GM23338 (cell line): ENCODE results near the gene SNX8. TPM values are rescaled to one million over a fixed set of nuclear protein-coding genes. Genes with fewer than 3 reads are reported as not detected.

Source experiments
- ATAC-seq: fragments of 200-7000 bp; cut with Tn5 transposase; 3 replicates; pipeline ENCODE4 v1.9.1; 2020
- DNase-seq: peaks from one replicate; pipeline ENCODE4 v3.0.0-alpha.2; 2015; ENCODE audit warnings: low spot score
- H2AFZ ChIP-seq: fragments of 200-600 bp; sonication (generic); 2 replicates; pipeline ENCODE4 v1.8.0; 2016; ENCODE audit warnings: antibody characterized with exemption, mild to moderate bottlenecking, moderate library complexity
- H3F3A ChIP-seq: fragments of 200-600 bp; sonication (generic); replicated peaks from 2 replicates; pipeline ENCODE4 v1.8.0; 2017; ENCODE audit warnings: antibody characterized with exemption, mixed run types, low read depth
- H3K27ac ChIP-seq: fragments of 200-600 bp; sonication (generic); 2 replicates; pipeline ENCODE4 v1.6.1; 2016; ENCODE audit warnings: low read depth
- H3K27me3 ChIP-seq: fragments of 200-600 bp; sonication (generic); 2 replicates; pipeline ENCODE4 v1.8.0; 2016; ENCODE audit warnings: mild to moderate bottlenecking, mixed run types, moderate library complexity; ENCODE audit not compliant: insufficient read depth
- H3K36me3 ChIP-seq: fragments of 200-600 bp; sonication (generic); 2 replicates; pipeline ENCODE4 v1.8.0; 2016; ENCODE audit warnings: mild to moderate bottlenecking; ENCODE audit not compliant: insufficient read depth
- H3K4me1 ChIP-seq: fragments of 200-600 bp; sonication (generic); 2 replicates; pipeline ENCODE4 v1.8.0; 2016; ENCODE audit warnings: mild to moderate bottlenecking, moderate library complexity; ENCODE audit not compliant: insufficient read depth
- H3K4me2 ChIP-seq: fragments of 200-600 bp; sonication (generic); 2 replicates; pipeline ENCODE4 v1.7.1; 2017; ENCODE audit warnings: mixed run types
- H3K4me3 ChIP-seq: fragments of 200-600 bp; sonication (generic); 2 replicates; pipeline ENCODE4 v1.6.1; 2016; ENCODE audit warnings: mixed run types
- H3K79me2 ChIP-seq: fragments of 200-600 bp; sonication (generic); replicated peaks from 2 replicates; pipeline ENCODE4 v1.8.0; 2017; ENCODE audit warnings: mild to moderate bottlenecking; ENCODE audit not compliant: insufficient read depth
- H3K9me2 ChIP-seq: fragments of 200-600 bp; sonication (generic); 2 replicates; pipeline ENCODE4 v1.8.0; 2017; ENCODE audit not compliant: insufficient read depth
- H4K20me1 ChIP-seq: fragments of 200-600 bp; sonication (generic); replicated peaks from 2 replicates; pipeline ENCODE4 v1.8.0; 2017; ENCODE audit warnings: mild to moderate bottlenecking; ENCODE audit not compliant: insufficient read depth
- H3K27ac Mint-ChIP-seq: 2 replicates; pipeline ENCODE4 v1.8.0; 2020; ENCODE audit warnings: inconsistent platforms, mild to moderate bottlenecking, moderate library complexity, mixed read lengths
- H3K27me3 Mint-ChIP-seq: 3 replicates; pipeline ENCODE4 v1.8.0; 2022; ENCODE audit warnings: low read depth, mild to moderate bottlenecking, moderate library complexity, mixed read lengths, inconsistent platforms; ENCODE audit not compliant: insufficient read depth, poor library complexity
- H3K36me3 Mint-ChIP-seq: 3 replicates; pipeline ENCODE4 v1.8.0; 2021; ENCODE audit warnings: low read depth, mild to moderate bottlenecking, inconsistent platforms, moderate library complexity, mixed read lengths
- H3K4me1 Mint-ChIP-seq: 3 replicates; pipeline ENCODE4 v1.8.0; 2020; ENCODE audit warnings: mild to moderate bottlenecking, inconsistent platforms, mixed read lengths
- H3K4me3 Mint-ChIP-seq: 3 replicates; pipeline ENCODE4 v1.8.0; 2021; ENCODE audit warnings: moderate library complexity, mild to moderate bottlenecking, inconsistent platforms, mixed read lengths
- H3K9me3 Mint-ChIP-seq: 3 replicates; pipeline ENCODE4 v1.8.0; 2020; ENCODE audit warnings: moderate library complexity, mild to moderate bottlenecking, inconsistent platforms, mixed read lengths
- CTCF ChIP-seq, 2 experiments: fragments of 200-600 bp in 1 of 2; sonication (generic) in 1 of 2; conservative IDR thresholded peaks; 2 replicates each; pipeline versions ENCODE4 v1.5.1 to v1.6.1; 2016 to 2017; ENCODE audit warnings: antibody characterized with exemption in 2 of 2, low read depth in 2 of 2, mild to moderate bottlenecking in 2 of 2, moderate library complexity in 1 of 2
- JUNB ChIP-seq: IDR thresholded peaks from one replicate; pipeline ENCODE4 v1.6.1; 2016; ENCODE audit warnings: antibody characterized with exemption; ENCODE audit not compliant: unreplicated experiment
- NANOG ChIP-seq: IDR thresholded peaks from 2 replicates; pipeline ENCODE4 v1.6.1; 2016; ENCODE audit warnings: antibody characterized with exemption, borderline replicate concordance
- POLR2AphosphoS5 ChIP-seq: IDR thresholded peaks from 2 replicates; pipeline ENCODE4 v1.6.1; 2016; ENCODE audit warnings: antibody characterized with exemption, low read depth
- STAT1 ChIP-seq: IDR thresholded peaks from one replicate; pipeline ENCODE4 v1.6.1; 2016; ENCODE audit warnings: antibody characterized with exemption; ENCODE audit not compliant: unreplicated experiment
- ZNF114 ChIP-seq: fragments of 250-450 bp; sonication (Bioruptor Pico); IDR thresholded peaks from 2 replicates; pipeline ENCODE4 v1.5.0; 2020; ENCODE audit warnings: mild to moderate bottlenecking, moderate library complexity
- polyA plus RNA-seq: library from polyadenylated mRNA; unstranded; fragments of >200 nt; fragmentation: Nextera tagmentation; extraction: Ambion mirVana; gene quantifications from 2 replicates; pipeline ENCODE4 v1.2.1, GENCODE V29; 2016
- total RNA-seq: library from RNA; depleted of rRNA; stranded (reverse); fragments of >200 nt; shearing (Covaris generic); gene quantifications from 2 replicates; pipeline ENCODE4 v1.2.3, GENCODE V29; 2014
- TF ChIP-seq, protein P1 (sequence below): IDR thresholded peaks from 2 replicates; pipeline ENCODE4 v1.6.1; 2016; ENCODE audit warnings: antibody characterized with exemption

The SNX8 gene
- total and polyA plus RNA-seq, 2 experiments from 2014 or later = 44.3 to 50.9 TPM

GRCh38 chr7:2247141-2247995 is 66.9 kb downstream of the SNX8 start:
- DNase-seq = peak; percentile 83
- no peaks in the 10 kb centered on the region for H3K9me3 Mint-ChIP-seq

DNA sequence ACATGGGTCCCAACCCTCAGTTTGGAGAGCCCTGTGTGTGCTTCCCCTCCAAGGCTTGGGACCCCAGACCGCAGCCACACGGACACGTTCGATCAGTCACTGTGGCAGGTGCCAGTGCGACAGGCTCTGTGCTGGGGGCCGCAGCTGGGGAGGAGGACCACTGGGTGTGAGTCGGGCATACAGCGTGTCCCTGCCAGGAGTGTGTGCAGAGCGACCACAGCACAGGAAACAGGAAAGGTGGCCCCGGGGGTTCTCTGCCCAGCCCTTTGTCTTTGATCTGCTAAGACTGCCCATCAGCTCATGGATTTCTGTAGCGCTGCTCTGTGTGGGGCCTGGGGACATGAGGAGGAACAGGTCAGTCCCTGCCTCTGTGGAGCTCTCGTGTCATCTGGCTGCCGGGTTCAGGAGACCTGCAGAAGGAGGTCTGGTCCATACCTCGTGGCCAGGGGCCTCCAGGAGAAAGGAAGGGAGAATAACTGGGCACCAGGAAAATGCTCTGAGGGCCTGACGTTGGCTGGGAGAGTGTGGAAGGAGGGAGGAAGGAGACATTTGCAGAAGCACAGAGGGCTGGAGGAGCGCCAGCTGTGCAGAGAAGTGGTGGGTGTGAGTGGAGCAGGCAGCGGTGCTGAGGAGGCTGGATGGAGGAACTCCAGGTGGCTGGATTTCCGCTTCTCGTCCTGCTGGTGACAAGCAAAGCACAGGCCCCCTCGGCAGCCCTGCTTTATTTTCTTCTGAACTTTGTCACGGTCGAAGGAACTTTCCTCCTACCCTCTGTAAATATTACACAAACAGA is 68.2 kb downstream of the SNX8 start:
- Histone ChIP-seq H3K27me3 (no peaks in the 10 kb centered on the region), H3F3A (no peaks in the 10 kb centered on the region), H3K27ac (no peak overlapping the region), H3K79me2 (peaks cover 16% of the 10 kb centered on the region), H3K9me2 (no peaks in the 10 kb centered on the region), H2AFZ (no peak overlapping the region), H4K20me1 (no peaks in the 10 kb centered on the region; the same call in 1 of the 2 replicates), H3K4me3 (no peak overlapping the region), H3K4me2 (no peak overlapping the region), H3K4me1 (peaks cover 15% of the 10 kb centered on the region), H3K36me3 (no peaks in the 10 kb centered on the region)
- H3K36me3 Mint-ChIP-seq = peaks cover 17% of the 10 kb centered on the region
- H3K27ac Mint-ChIP-seq = peak overlapping the region; percentile 66; the same call in 1 of the 2 replicates
- ATAC-seq (no peak), DNase-seq (no peak)
- H3K4me3 Mint-ChIP-seq = no peak overlapping the region
- H3K9me3 Mint-ChIP-seq = no peaks in the 10 kb centered on the region
- TF ChIP-seq, protein P1, sequence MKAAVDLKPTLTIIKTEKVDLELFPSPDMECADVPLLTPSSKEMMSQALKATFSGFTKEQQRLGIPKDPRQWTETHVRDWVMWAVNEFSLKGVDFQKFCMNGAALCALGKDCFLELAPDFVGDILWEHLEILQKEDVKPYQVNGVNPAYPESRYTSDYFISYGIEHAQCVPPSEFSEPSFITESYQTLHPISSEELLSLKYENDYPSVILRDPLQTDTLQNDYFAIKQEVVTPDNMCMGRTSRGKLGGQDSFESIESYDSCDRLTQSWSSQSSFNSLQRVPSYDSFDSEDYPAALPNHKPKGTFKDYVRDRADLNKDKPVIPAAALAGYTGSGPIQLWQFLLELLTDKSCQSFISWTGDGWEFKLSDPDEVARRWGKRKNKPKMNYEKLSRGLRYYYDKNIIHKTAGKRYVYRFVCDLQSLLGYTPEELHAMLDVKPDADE = no peak
- TF ChIP-seq JUNB = no peak
- no peak for TF ChIP-seq ZNF114
- TF ChIP-seq NANOG = no peak
- no peak for TF ChIP-seq POLR2AphosphoS5
- TF ChIP-seq STAT1 = no peak
- peaks cover 16% of the 10 kb centered on the region for H3K27me3 Mint-ChIP-seq
- peaks cover 9% of the 10 kb centered on the region for H3K4me1 Mint-ChIP-seq

More at GRCh38 chr7:2247141-2247995, 66.9 kb downstream of the SNX8 start:
- H3K27ac ChIP-seq = no peak overlapping the region
- H3K79me2 ChIP-seq = peaks cover 8% of the 10 kb centered on the region
- H3K36me3 Mint-ChIP-seq = peaks cover 21% of the 10 kb centered on the region
- H2AFZ ChIP-seq = no peak overlapping the region
- no peak overlapping the region for H3K4me2 ChIP-seq
- peaks cover 14% of the 10 kb centered on the region for H3K27me3 Mint-ChIP-seq
- peaks cover 9% of the 10 kb centered on the region for H3K4me1 Mint-ChIP-seq
- no peaks in the 10 kb centered on the region; the same call in 1 of the 2 replicates for H3K36me3 ChIP-seq
- no peak overlapping the region for H3K4me3 ChIP-seq
- H3K27me3 ChIP-seq = no peaks in the 10 kb centered on the region
- H4K20me1 ChIP-seq = no peaks in the 10 kb centered on the region; the same call in 1 of the 2 replicates
- no peaks in the 10 kb centered on the region for H3F3A ChIP-seq
- no peaks in the 10 kb centered on the region for H3K9me2 ChIP-seq
- no peak overlapping the region for H3K4me3 Mint-ChIP-seq
- no peak for TF ChIP-seq POLR2AphosphoS5
- peak; percentile 81 to 86 for TF ChIP-seq CTCF (conservative IDR thresholded peaks at IDR 0.05; ENCODE audit: low read depth in 2 of 2)
- no peak overlapping the region for H3K27ac Mint-ChIP-seq
- peak; percentile 83 for ATAC-seq
- H3K4me1 ChIP-seq = peaks cover 12% of the 10 kb centered on the region; the same call in 1 of the 2 replicates
